ENCODE data around the gene CAMK2G. TPM values are rescaled to one million over a fixed set of nuclear protein-coding genes. Genes with fewer than 3 reads are reported as not detected.

Gene CAMK2G
- total RNA-seq, 4 donors from 2014 or later: 48.6 to 67.5 (median 51.7) TPM

GRCh38 chr10:73840403-73841060 is 33.8 kb downstream of the CAMK2G start:
- Histone ChIP-seq H3K4me1 (no peaks in the 10 kb centered on the region), H3K36me3 (peaks cover 0 to 61% of the 10 kb centered on the region in 2 donors), H3K27me3 (no peaks in the 10 kb centered on the region), H3K27ac (no peak overlapping the region), H3K4me3 (no peak overlapping the region), H3K9me3 (no peaks in the 10 kb centered on the region)
- DNase-seq (no peak), ATAC-seq (no peak)
- intact Hi-C loops (cut with DNase I; ENCODE audit: low total_unique reads) (no loop called here), in situ Hi-C loops (cut with MboI; ENCODE audit: low sequenced_read_pairs in 4 of 4) (no loop called here)
- TF ChIP-seq CTCF (IDR thresholded peaks at IDR 0.05 in 4 of 5, conservative IDR thresholded peaks at IDR 0.05 in 1 of 5): no peak
- no peak for TF ChIP-seq POLR2A (IDR thresholded peaks at IDR 0.05)

GRCh38 chr10:73840056-73840402 is 34.3 kb downstream of the CAMK2G start:
- in situ Hi-C loops (cut with MboI; ENCODE audit: low sequenced_read_pairs in 4 of 4): no loop called here
- ATAC-seq: no peak
- Histone ChIP-seq H3K4me3 (no peak overlapping the region), H3K36me3 (peaks cover 0 to 61% of the 10 kb centered on the region in 2 donors), H3K27me3 (no peaks in the 10 kb centered on the region), H3K9me3 (no peaks in the 10 kb centered on the region), H3K4me1 (no peaks in the 10 kb centered on the region), H3K27ac (no peak overlapping the region)
- DNase-seq: no peak
- TF ChIP-seq POLR2A (IDR thresholded peaks at IDR 0.05): no peak
- no peak for TF ChIP-seq CTCF (IDR thresholded peaks at IDR 0.05 in 4 of 5, conservative IDR thresholded peaks at IDR 0.05 in 1 of 5)
- intact Hi-C loops (cut with DNase I; ENCODE audit: low total_unique reads): no loop called here

GRCh38 chr10:73839276-73839966 is 34.9 kb downstream of the CAMK2G start:
- Histone ChIP-seq H3K36me3 (peaks cover 0 to 61% of the 10 kb centered on the region in 2 donors), H3K27ac (no peak overlapping the region), H3K4me3 (no peak overlapping the region), H3K27me3 (no peaks in the 10 kb centered on the region), H3K4me1 (no peaks in the 10 kb centered on the region), H3K9me3 (no peaks in the 10 kb centered on the region)
- DNase-seq (no peak), ATAC-seq (no peak)
- TF ChIP-seq POLR2A (IDR thresholded peaks at IDR 0.05) (no peak), CTCF (IDR thresholded peaks at IDR 0.05 in 4 of 5, conservative IDR thresholded peaks at IDR 0.05 in 1 of 5) (no peak)
- intact Hi-C loops (cut with DNase I; ENCODE audit: low total_unique reads) (no loop called here), in situ Hi-C loops (cut with MboI; ENCODE audit: low sequenced_read_pairs in 4 of 4) (no loop called here)

GRCh38 chr10:73838827-73839226 is 35.5 kb downstream of the CAMK2G start:
- no peak overlapping the region for H3K4me3 ChIP-seq
- H3K4me1 ChIP-seq: no peaks in the 10 kb centered on the region
- ATAC-seq (no peak), DNase-seq (no peak)
- no peaks in the 10 kb centered on the region for H3K9me3 ChIP-seq
- H3K36me3 ChIP-seq: peaks cover 0 to 61% of the 10 kb centered on the region in 2 donors
- intact Hi-C loops (cut with DNase I; ENCODE audit: low total_unique reads) (no loop called here), in situ Hi-C loops (cut with MboI; ENCODE audit: low sequenced_read_pairs in 4 of 4) (no loop called here)
- no peaks in the 10 kb centered on the region for H3K27me3 ChIP-seq
- TF ChIP-seq POLR2A (IDR thresholded peaks at IDR 0.05): no peak
- TF ChIP-seq CTCF (IDR thresholded peaks at IDR 0.05 in 4 of 5, conservative IDR thresholded peaks at IDR 0.05 in 1 of 5): no peak
- H3K27ac ChIP-seq: no peak overlapping the region
